ENCODE data around the gene ITGA5. TPM values are rescaled to one million over a fixed set of nuclear protein-coding genes. Genes with fewer than 3 reads are reported as not detected.

Gene ITGA5
- total and polyA plus RNA-seq, 12 donors: 15.7 to 141 (median 72.2) TPM

GRCh38 chr12:54431911-54432814, 13.1 kb upstream of the ITGA5 start:
- TF ChIP-seq POLR2A (IDR thresholded peaks at IDR 0.05): no peak
- no peak for TF ChIP-seq CTCF (IDR thresholded peaks at IDR 0.05)
- H3K36me3 ChIP-seq (replicated peaks in 1 of 2): no peaks in the 10 kb centered on the region
- peak; percentile 65 to 93 (median 84) for DNase-seq
- H3K9me3 ChIP-seq (replicated peaks in 1 of 3): no peaks in the 10 kb centered on the region
- H3K27me3 ChIP-seq: no peaks in the 10 kb centered on the region
- H3K27ac ChIP-seq: peak overlapping the region in 2 of 5 donors; percentile 13 to 80
- peaks cover 0 to 23% of the 10 kb centered on the region in 2 donors for H3K4me1 ChIP-seq (replicated peaks in 1 of 2)
- WGBS, 4 donors: 32 to 57% (median 44%) methylated on average over 7 to 9 of the region's 9 CpGs
- intact Hi-C loops (cut with DNase I): no loop called here
- H3K4me3 ChIP-seq: no peak overlapping the region

GRCh38 chr12:54430471-54431069, 11.5 kb upstream of the ITGA5 start:
- H3K27me3 ChIP-seq: no peaks in the 10 kb centered on the region
- no peak for TF ChIP-seq CTCF (IDR thresholded peaks at IDR 0.05)
- TF ChIP-seq POLR2A (IDR thresholded peaks at IDR 0.05): no peak
- no peak overlapping the region for H3K4me3 ChIP-seq
- no peak for DNase-seq
- H3K36me3 ChIP-seq (replicated peaks in 1 of 2): no peaks in the 10 kb centered on the region
- H3K4me1 ChIP-seq (replicated peaks in 1 of 2): peaks cover 0 to 23% of the 10 kb centered on the region in 2 donors
- WGBS, 4 donors: 89 to 95% (median 94%) methylated on average over 5 of the region's 5 CpGs
- no peaks in the 10 kb centered on the region for H3K9me3 ChIP-seq (replicated peaks in 1 of 3)
- intact Hi-C loops (cut with DNase I): no loop called here
- H3K27ac ChIP-seq: no peak overlapping the region

- Histone ChIP-seq H3K27ac (peak overlapping the region in 2 of 5 donors; percentile 44 to 67), H3K27me3 (no peaks in the 10 kb centered on the region), H3K4me3 (no peak overlapping the region), H3K4me1 (replicated peaks in 1 of 2) (peaks cover 0 to 23% of the 10 kb centered on the region in 2 donors), H3K9me3 (replicated peaks in 1 of 3) (no peaks in the 10 kb centered on the region), H3K36me3 (replicated peaks in 1 of 2) (no peaks in the 10 kb centered on the region)
- DNase-seq: no peak
- WGBS, 4 donors: 71 to 83% (median 76%) methylated on average over 3 of the region's 3 CpGs
- intact Hi-C loops (cut with DNase I): no loop called here
- TF ChIP-seq POLR2A (IDR thresholded peaks at IDR 0.05) (no peak), CTCF (IDR thresholded peaks at IDR 0.05) (no peak)
These were observed 10.0 kb upstream of the ITGA5 start for GRCh38 chr12:54429014-54429471.
